Sigmoid colon (tissue), 7 donors: ENCODE data around the gene PCID2. TPM values are rescaled to one million over a fixed set of nuclear protein-coding genes. Genes with fewer than 3 reads are reported as not detected.
A peak's percentile ranks its signal among the peaks of the same experiment; 100 is the strongest.

ENCODE experiments used
- DNase-seq: peaks from one replicate; pipeline ENCODE4 v3.0.0-alpha.2; 2019
- H3K27ac ChIP-seq, 4 donors: fragments of 200-600 bp; sonication (generic); one replicate each; pipeline ENCODE4 v1.5.1; 2016 to 2019; ENCODE audit warnings: mild to moderate bottlenecking in 1 of 4
- H3K27me3 ChIP-seq, 3 donors: fragments of 200-600 bp; sonication (generic); one replicate each; pipeline ENCODE4 v1.5.1; 2019; ENCODE audit warnings: mild to moderate bottlenecking in 1 of 3
- H3K36me3 ChIP-seq, 4 donors: fragments of 200-600 bp; sonication (generic); one replicate each; pipeline ENCODE4 v1.5.1; 2016 to 2019
- H3K4me1 ChIP-seq, 4 donors: fragments of 200-600 bp; sonication (generic); one replicate each; pipeline ENCODE4 v1.5.1; 2017 to 2019
- H3K4me3 ChIP-seq, 4 donors: fragments of 200-600 bp; sonication (generic); one replicate each; pipeline ENCODE4 v1.5.1; 2017 to 2019; ENCODE audit warnings: mild to moderate bottlenecking in 2 of 4, moderate library complexity in 1 of 4
- H3K9me3 ChIP-seq, 4 donors: fragments of 200-600 bp in 3 of 4; sonication (generic) in 3 of 4; one replicate each; pipeline versions ENCODE4 v1.5.1 to v1.6.1; 2013 to 2019
- EP300 ChIP-seq, 4 donors: sonication (generic); formaldehyde crosslinking; IDR thresholded peaks; one replicate each; pipeline ENCODE4 v1.6.1; 2017; ENCODE audit warnings: antibody characterized with exemption in 4 of 4
- POLR2A ChIP-seq, 2 donors: fragments of 450-650 bp; IDR thresholded peaks; one replicate each; pipeline ENCODE4 v1.6.1; 2016; ENCODE audit warnings: antibody characterized with exemption in 2 of 2, mild to moderate bottlenecking in 2 of 2, moderate library complexity in 2 of 2
- POLR2AphosphoS5 ChIP-seq, 4 donors: sonication (generic); formaldehyde crosslinking; IDR thresholded peaks; one replicate each; pipeline ENCODE4 v1.6.1; 2017; ENCODE audit warnings: antibody characterized with exemption in 4 of 4
- WGBS, 2 donors: extraction: QIAGEN DNeasy Blood & Tissue Kit; methylation state at CpG; one replicate each; pipeline ENCODE4 v1.1.7; 2013; 5-methylcytosine and 5-hydroxymethylcytosine counted together
- intact Hi-C: fragments of 100-400 bp; cut with DNase I; formaldehyde crosslinking; loops from one replicate; pipeline ENCODE4 v1.15.1; 2023
- polyA plus RNA-seq, 3 donors: library from polyadenylated mRNA; stranded (reverse); fragments of 200-250 nt; gene quantifications; one replicate each; pipeline ENCODE4 v1.2.3, GENCODE V29; 2013
- total RNA-seq, 4 donors: library from RNA; depleted of rRNA; stranded (reverse); fragments of >200 nt; gene quantifications; one replicate each; pipeline ENCODE4 v1.1.0, GENCODE V29; 2016
- TF ChIP-seq, protein P1 (sequence below), 4 experiments: fragments of 450-650 bp in 3 of 4; fragments of 200-600 bp in 1 of 4; IDR thresholded peaks; one replicate each; pipeline ENCODE4 v1.5.1; 2016 to 2019; ENCODE audit warnings: antibody characterized with exemption in 4 of 4, mild to moderate bottlenecking in 3 of 4, moderate library complexity in 2 of 4
- donor health status: healthy with polysubstance abuse.
- donor health status: Bipolar disorder and iron deficiency.
- donor health status: healthy.

The PCID2 gene
- total and polyA plus RNA-seq, 7 donors: 18.0 to 70.9 (median 44.1) TPM

DNA sequence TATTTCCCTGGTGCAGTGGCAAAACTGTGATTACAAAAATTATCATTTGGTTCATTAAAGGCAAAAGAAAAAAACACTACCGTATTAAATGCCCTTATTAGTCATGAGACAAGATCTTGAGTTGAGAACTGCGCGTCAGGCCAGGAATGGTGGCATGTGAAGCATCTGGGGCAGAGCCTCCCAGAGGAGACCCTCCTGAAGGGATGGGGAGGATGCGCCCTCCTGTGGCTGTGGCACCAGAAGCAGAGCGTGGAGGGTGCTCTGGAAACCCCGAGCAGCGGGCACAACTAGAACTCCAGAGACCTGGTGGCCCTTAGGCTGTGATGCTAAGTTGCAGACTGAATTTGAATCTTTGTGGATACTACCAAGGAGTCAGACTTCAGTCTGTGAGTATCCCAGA is 12.4 kb upstream of the PCID2 start:
- Histone ChIP-seq H3K4me3 (no peak overlapping the region), H3K27me3 (no peaks in the 10 kb centered on the region), H3K9me3 (no peaks in the 10 kb centered on the region), H3K27ac (no peak overlapping the region), H3K36me3 (peaks cover 6 to 59% (median 10%) of the 10 kb centered on the region in 4 donors), H3K4me1 (peaks cover 0 to 19% (median 12%) of the 10 kb centered on the region in 4 donors)
- DNase-seq: no peak
- TF ChIP-seq POLR2AphosphoS5 (IDR thresholded peaks at IDR 0.05) (no peak), EP300 (IDR thresholded peaks at IDR 0.05) (no peak), POLR2A (IDR thresholded peaks at IDR 0.05) (no peak)
- TF ChIP-seq, protein P1, sequence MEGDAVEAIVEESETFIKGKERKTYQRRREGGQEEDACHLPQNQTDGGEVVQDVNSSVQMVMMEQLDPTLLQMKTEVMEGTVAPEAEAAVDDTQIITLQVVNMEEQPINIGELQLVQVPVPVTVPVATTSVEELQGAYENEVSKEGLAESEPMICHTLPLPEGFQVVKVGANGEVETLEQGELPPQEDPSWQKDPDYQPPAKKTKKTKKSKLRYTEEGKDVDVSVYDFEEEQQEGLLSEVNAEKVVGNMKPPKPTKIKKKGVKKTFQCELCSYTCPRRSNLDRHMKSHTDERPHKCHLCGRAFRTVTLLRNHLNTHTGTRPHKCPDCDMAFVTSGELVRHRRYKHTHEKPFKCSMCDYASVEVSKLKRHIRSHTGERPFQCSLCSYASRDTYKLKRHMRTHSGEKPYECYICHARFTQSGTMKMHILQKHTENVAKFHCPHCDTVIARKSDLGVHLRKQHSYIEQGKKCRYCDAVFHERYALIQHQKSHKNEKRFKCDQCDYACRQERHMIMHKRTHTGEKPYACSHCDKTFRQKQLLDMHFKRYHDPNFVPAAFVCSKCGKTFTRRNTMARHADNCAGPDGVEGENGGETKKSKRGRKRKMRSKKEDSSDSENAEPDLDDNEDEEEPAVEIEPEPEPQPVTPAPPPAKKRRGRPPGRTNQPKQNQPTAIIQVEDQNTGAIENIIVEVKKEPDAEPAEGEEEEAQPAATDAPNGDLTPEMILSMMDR (IDR thresholded peaks at IDR 0.05): no peak
- 96 to 97% methylated on average over 7 of the region's 7 CpGs for WGBS, 2 donors
- intact Hi-C loops: no loop called here

DNA sequence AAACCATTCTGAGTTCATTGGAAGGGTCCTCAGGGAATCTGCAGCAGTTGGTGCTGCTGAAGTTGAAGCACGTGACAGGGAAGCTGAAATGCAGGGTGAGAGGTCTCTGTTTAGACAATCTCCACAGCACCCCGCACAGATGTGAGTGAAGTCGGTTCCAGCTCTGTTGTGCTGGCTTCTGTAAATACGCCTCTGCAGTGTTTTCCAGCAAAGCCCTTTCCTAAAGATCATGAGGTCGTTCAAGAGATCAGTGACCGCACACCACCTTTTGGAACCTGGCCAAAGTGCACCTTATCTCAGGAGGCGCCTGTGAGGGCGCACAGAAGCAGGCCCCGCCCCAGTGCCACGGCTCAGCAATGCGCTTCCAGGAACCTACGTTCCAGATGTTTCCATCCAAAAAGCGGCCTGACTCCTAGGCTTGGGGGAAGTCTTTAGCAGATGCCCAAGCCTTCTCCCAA is 11.7 kb upstream of the PCID2 start:
- Histone ChIP-seq H3K4me1 (peaks cover 0 to 26% (median 19%) of the 10 kb centered on the region in 4 donors), H3K9me3 (no peaks in the 10 kb centered on the region), H3K4me3 (no peak overlapping the region), H3K36me3 (peaks cover 6 to 52% (median 6%) of the 10 kb centered on the region in 4 donors), H3K27me3 (no peaks in the 10 kb centered on the region), H3K27ac (no peak overlapping the region)
- TF ChIP-seq, protein P1 (IDR thresholded peaks at IDR 0.05): no peak
- TF ChIP-seq EP300 (IDR thresholded peaks at IDR 0.05) (no peak), POLR2A (IDR thresholded peaks at IDR 0.05) (no peak), POLR2AphosphoS5 (IDR thresholded peaks at IDR 0.05) (no peak)
- WGBS, 2 donors: 26 to 67% methylated on average over 13 of the region's 13 CpGs
- intact Hi-C loops: no loop called here
- no peak for DNase-seq

DNA sequence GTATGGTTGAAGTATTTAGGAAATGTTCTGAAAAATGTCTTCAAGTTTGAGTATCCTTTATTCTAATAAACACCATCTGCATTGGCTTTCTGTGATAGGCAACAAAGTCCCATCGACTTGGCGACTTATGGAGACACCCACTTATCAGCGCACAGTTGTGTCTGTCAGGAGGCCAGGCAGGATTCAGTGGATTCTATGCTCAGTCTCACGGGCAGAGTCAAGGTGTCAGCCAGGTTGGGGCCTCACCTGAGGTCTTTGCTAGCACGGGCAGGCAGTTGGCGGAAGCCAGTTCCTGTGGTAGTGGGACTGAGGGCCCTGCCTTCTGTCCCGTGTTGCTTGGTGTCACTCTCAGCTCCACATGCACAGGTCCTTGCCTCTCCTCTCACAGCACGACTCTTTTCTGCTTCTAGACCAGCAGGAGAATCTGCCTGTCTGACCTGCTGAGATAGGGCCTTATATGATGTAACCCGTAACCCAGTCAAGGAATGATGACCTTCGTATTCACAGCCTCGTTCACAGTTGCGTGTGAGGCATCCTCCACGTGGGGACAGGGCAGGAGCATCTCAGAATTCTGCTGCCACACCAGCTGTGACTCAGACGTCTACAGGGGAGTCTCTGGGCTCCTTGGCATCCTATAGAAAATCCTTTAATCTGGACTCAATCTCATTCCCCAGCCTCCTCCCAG is 10.9 kb upstream of the PCID2 start:
- intact Hi-C loops: no loop called here
- H3K9me3 ChIP-seq: no peaks in the 10 kb centered on the region
- TF ChIP-seq POLR2A (IDR thresholded peaks at IDR 0.05): no peak
- H3K27ac ChIP-seq: no peak overlapping the region
- peaks cover 0 to 44% (median 3%) of the 10 kb centered on the region in 4 donors for H3K36me3 ChIP-seq
- H3K4me3 ChIP-seq: no peak overlapping the region
- DNase-seq: no peak
- no peaks in the 10 kb centered on the region for H3K27me3 ChIP-seq
- peaks cover 0 to 34% (median 26%) of the 10 kb centered on the region in 4 donors for H3K4me1 ChIP-seq
- 89 to 92% methylated on average over 14 of the region's 14 CpGs for WGBS, 2 donors

DNA sequence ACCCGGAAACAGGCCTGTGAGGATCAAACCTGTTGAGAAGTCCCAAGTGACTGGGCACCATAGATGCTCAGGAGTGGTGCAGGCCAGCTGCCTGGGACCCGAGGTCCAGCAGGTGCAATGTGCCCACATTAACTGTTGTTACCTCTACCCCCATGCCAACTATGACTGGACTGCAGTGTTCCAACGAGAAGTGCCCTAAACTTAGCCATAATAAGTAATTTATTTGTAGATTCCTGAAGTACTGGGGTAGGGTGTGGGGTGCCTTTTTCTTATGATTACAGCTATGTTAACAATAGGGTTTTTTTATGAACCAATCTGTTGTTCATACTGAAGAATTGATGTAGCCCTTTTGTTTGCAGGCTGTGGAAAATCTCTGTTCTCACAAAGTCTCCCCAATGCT is 10.1 kb upstream of the PCID2 start:
- Histone ChIP-seq H3K9me3 (no peaks in the 10 kb centered on the region), H3K27me3 (no peaks in the 10 kb centered on the region), H3K36me3 (peaks cover 0 to 36% (median 2%) of the 10 kb centered on the region in 4 donors), H3K4me1 (peaks cover 0 to 42% (median 31%) of the 10 kb centered on the region in 4 donors), H3K27ac (no peak overlapping the region), H3K4me3 (no peak overlapping the region)
- 42 to 76% methylated on average over 3 of the region's 3 CpGs for WGBS, 2 donors
- TF ChIP-seq POLR2A (IDR thresholded peaks at IDR 0.05): no peak
- no peak for DNase-seq
- intact Hi-C loops: no loop called here

DNA sequence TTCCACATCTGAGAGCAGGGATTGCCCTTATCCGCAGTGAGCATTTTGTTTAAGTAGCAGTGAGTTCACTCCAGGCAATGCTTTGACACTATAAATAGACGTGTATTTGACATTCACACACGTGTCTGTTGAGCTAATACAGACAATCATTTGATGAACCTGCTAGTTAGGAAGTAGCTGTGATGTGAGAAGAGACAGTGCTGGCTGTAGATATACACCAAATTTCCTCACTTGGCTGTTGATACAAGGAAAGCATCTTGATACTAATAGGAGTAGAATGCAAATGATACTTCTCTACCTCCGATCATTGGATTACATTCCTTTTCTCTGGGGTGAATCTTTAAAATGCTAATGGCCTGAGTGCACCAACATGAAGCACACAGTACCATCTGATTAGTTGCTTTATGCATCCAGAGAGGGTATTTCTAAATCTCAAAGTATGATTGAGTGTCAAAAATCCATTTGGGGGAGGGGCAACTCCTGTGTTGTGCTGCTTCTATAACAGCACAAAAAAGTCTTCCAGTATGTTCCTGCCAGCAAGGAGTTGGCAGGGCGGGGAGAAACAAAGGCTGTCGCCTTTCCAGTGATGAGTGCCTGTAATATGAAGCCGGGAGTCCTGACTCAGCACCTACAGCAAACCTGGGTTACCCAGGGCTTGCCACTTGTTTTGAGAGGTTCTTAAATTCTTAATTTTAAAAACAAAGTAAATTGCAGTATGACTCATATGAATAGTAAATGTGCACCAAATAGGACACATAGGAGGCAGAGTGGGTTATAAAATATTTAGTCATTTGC is 8.0 kb upstream of the PCID2 start:
- Histone ChIP-seq H3K27me3 (no peaks in the 10 kb centered on the region), H3K27ac (peak overlapping the region; percentile 24 to 77 (median 60)), H3K36me3 (peaks cover 0 to 29% (median 0%) of the 10 kb centered on the region in 4 donors), H3K4me1 (peaks cover 0 to 62% (median 39%) of the 10 kb centered on the region in 4 donors), H3K4me3 (no peak overlapping the region), H3K9me3 (no peaks in the 10 kb centered on the region)
- intact Hi-C loops: no loop called here
- DNase-seq: no peak
- WGBS, 2 donors: 36 to 64% methylated on average over 7 of the region's 7 CpGs
- TF ChIP-seq POLR2A (IDR thresholded peaks at IDR 0.05) (no peak), POLR2AphosphoS5 (IDR thresholded peaks at IDR 0.05) (peak in 3 of 4 donors; percentile 53 to 64 (median 63))

DNA sequence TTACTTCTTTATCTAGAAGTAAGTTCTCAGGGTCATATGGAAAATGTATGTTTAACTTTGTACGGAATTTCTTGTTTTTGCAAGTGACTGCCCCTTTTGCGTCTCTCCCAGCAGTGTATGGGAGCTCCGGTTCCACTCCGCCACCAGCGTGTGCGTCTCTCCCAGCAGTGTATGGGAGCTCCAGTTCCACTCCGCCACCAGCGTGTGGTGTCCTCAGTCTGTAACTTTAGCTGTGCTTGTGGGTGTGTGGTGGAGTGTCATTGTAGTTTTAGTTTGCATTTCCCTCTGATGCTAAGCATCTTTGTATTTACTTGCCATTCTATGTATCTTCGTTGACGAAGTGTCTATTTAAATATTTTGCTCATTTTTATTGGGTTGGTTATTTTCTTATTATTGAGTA is 3.3 kb upstream of the PCID2 start:
- no peak overlapping the region for H3K27ac ChIP-seq
- no peaks in the 10 kb centered on the region for H3K9me3 ChIP-seq
- 98% methylated on average over 10 of the region's 10 CpGs for whole genome bisulfite sequencing, 2 donors
- no peak for DNase-seq
- no peaks in the 10 kb centered on the region for H3K27me3 ChIP-seq
- no peak overlapping the region for H3K4me3 ChIP-seq
- H3K4me1 ChIP-seq: peaks cover 0 to 79% (median 63%) of the 10 kb centered on the region in 4 donors
- peaks cover 0 to 14% (median 0%) of the 10 kb centered on the region in 4 donors for H3K36me3 ChIP-seq
- intact Hi-C loops: no loop called here
- no peak for TF ChIP-seq EP300 (IDR thresholded peaks at IDR 0.05)
- TF ChIP-seq POLR2AphosphoS5 (IDR thresholded peaks at IDR 0.05): no peak
- TF ChIP-seq, protein P1 (IDR thresholded peaks at IDR 0.05): no peak
- TF ChIP-seq POLR2A (IDR thresholded peaks at IDR 0.05): no peak
